NCI-H128 (cell line): ENCODE measurements around the gene METTL9.
"Not testable (repeated sequence)": the region's sequence is repeated elsewhere in the genome, so short reads cannot be mapped to it uniquely, and the experiment has no call there.

Experiments
- DNase-seq: peaks from one replicate; lab custom pipeline; 2025; ENCODE audit not compliant: unreplicated experiment; lab: John Stamatoyannopoulos, UW

Gene METTL9

DNA sequence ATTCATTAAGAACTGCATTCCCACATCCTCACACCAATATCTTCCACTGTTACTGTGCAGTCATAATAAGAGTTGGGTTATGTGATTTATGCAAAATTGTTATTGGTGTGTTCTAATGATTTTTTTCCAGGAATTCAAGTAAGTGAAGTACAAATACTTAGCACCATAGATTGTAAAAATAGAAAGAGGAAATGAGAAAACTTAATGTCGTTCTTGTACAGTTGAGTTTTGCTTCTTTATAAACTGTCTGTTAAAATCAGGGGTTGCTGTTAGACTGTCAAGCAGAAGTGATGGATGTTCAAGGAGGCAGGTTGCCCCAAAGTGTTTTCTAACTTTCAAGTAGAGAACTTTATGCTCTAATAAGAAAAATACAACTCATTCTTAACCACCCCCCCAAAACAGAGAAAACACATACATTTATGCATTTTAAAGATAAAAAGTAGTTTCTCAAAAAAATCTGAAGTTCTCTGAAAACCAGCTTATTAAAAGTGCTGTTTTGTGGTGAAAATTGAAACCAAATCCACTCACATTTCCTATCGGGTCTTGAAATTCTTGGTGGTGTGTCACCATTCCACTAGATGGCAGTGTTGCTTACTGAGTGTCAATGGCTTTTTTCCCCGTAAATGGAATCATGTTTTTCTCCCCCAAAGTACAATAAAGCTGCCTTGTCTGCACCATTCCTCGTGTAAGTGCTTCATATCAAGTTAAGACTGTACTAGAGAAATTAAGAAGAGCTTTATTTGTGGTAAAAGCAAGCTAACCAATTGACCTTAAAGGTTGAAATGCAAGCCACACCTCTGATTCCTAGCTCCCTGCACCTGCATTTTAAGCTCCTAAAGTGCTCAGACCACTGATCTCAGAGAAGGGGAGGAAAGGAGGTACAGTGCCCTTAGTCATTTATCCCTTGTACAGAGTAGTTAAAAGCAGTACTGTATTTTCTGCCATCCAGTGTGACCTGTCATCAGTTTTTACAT is 57.7 kb downstream of the METTL9 start:
- no peak for DNase-seq

DNA sequence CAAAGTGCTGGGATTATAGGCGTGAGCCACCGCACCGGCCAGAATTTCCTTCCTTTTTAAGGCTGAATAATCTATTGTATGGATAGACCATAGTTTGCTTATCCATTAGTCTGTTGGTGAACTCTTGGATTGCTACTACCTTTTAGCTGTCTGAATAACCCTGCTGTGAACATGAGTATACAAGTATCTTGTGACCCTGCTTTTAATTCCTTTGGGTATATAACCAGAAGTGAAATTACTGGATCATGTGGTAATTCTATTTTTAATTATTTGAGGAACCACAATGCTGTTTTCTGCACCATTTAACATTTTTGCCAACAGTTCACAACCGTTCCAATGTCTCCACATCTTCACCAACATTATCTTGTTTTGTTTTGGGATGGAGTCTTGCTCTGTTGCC is 59.7 kb downstream of the METTL9 start:
- DNase-seq: no peak

GRCh38 chr16:21663889-21664647 is 64.7 kb downstream of the METTL9 start, which contains the start of gene OTOA:
Gene OTOA (plus strand): TSS chr16:21663968. CDS start chr16:21678515, 14,547 bp downstream.
- DNase-seq: no peak

- no peak for DNase-seq
Observed at GRCh38 chr16:21664801-21665492, 65.6 kb downstream of the METTL9 start.

- DNase-seq: no peak
Observed at GRCh38 chr16:21666772-21667171, 67.4 kb downstream of the METTL9 start.

DNA sequence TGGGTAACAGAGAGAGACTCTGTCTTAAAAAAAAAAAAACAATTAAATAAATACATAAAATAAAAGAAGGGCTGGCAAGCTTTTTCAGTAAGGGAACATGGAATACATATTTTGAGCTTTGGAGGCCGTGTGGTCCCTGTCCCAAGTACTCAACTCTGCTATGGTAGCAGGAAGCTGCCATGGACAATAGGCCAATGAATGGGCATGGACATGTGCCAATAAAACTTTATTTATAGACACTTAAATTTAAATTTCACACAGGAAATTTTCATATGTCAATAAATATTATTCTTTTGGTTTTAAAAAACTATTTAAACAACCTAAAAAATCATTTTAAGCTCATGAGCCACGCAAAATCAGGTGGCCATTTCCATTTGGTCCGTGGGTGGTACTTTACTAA is 68.2 kb downstream of the METTL9 start:
- DNase-seq: no peak

- DNase-seq: no peak
Observed at GRCh38 chr16:21673469-21673868, 74.1 kb downstream of the METTL9 start.

DNA sequence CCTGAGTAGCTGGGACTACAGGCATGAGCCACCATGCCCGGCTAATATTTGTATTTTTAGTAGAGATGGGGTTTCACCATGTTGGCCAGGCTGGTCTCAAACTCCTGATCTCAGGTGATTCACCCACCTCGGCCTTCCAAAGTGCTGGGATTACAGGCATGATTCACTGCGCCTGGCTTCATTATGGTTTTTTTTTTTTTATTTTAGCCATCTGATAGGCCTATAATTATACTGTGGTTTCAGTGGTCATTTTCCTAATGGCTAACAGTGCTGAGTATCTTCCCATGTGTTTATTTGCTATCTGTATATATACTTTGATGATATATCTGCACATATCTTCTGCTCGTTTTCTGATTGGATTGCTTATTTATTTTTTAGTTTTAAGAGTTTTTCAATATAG is 75.1 kb downstream of the METTL9 start:
- DNase-seq: not testable (repeated sequence)

DNA sequence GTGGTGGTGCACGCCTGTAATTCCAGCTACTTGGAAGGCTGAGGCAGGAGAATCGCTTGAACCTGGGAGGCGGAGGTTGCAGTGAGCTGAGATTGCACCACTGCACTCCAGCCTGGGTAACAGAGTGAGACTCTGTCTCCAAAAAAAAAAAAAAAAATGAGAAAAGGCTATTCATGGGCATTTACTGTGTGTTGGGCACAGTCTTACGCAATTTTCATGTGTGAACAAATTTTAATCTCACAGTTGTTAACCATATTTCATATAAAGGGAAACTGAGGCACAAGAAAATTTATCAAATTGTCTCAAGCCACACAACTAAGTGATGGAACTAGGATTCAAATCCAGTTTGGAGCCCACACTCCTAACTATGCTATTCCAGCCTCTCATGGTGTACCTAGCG is 81.3 kb downstream of the METTL9 start:
- DNase-seq: not testable (repeated sequence)

DNA sequence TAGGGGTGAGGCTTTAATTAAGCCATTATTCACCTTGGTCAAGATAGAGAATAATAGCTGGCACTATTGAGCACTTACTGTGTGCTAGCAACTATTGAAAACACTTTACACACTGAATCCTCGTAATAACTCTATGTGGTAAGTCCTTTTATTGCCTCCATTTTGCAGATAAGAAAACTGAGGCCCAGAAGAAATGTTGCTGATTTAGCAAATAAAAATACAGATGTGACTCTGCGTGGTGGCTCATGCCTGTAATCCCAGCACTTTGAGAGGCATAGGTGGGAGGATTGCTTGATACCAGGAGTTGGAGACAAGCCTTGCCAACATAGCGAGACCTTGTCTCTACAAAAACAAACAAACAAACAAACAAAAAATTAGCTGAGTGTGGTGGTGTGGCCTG is 83.8 kb downstream of the METTL9 start:
- DNase-seq: no peak

DNA sequence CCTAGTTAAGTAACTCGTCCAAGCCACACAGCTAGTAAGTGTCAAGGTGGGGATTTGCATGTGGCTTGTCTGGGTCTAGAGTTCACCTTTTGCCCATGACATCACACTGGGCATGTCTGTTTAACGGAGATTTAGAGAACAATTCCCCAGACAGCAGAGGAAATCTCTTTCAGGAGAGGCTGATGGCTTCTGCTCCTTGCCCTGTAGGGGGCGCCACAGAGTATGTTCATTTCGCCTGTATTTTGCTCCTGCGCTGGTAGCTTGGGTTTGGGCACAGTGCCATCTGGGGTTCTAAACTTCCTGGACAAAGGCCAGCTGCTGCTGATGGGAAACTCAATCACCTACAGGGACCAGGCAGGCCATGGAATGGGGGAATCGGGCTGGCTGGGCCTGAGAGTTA is 84.8 kb downstream of the METTL9 start:
- DNase-seq: no peak

DNA sequence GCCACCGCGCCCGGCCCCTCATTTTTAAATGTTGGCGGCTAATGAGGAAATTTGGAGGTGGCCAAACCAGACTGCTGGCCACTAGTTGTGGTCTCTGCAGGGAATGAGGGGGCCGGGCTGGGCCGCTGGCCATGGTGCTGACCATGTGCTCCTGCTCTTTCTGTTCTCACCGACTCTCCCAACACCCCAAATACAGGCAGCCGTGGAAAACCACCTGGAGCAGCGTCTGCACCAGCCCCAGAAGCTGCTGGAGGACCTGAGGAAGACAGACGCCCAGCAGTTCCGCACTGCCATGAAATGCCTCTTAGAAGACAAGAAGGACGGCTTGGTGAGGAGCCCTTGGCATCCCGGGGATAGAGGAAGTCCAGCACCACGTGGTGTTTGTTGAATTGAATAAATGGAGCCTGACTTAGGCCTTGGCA is 85.7 kb downstream of the METTL9 start:
- DNase-seq: no peak

DNA sequence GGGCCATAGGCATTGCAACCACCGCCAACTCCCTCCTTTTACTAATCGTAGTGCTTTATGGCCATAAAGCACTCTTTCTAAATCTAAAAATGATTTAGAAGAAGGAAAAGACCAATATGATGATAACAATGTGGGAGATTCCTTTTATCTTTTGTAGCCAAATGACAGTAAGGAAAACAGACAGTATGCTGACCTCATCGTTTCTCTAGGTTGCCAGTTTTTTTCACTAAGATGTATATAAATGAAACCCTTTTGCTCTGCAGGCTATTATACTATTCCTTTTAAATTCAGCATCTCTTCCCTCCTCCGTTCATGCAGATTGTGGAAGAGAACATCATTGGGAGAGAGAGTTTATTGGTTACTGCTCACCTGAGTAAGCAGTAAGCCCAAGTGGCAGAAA is 89.7 kb downstream of the METTL9 start:
- DNase-seq: no peak

- not testable (repeated sequence) for DNase-seq
Observed at GRCh38 chr16:21690967-21691366, 91.6 kb downstream of the METTL9 start.

DNA sequence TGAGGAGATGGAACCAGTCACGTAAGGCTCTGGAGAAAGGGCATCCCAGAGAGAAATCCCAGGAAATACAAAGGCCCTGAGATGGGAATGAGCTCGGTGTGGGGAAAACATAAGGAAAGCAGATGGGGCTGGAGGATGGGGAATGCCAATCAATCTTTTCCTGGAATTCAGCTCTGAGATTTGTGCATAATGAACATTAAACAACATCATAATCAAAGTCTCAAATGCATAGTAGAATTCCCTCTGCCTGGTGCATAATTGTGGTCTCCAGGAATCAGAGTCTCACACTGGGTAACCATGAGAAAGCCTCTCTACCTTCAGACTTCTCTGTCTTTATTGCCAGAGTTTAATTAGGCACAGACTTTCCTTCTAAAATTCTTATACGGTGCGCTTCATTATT is 95.2 kb downstream of the METTL9 start:
- DNase-seq: no peak

- no peak for DNase-seq
Observed at GRCh38 chr16:21697032-21697431, 97.7 kb downstream of the METTL9 start.

DNA sequence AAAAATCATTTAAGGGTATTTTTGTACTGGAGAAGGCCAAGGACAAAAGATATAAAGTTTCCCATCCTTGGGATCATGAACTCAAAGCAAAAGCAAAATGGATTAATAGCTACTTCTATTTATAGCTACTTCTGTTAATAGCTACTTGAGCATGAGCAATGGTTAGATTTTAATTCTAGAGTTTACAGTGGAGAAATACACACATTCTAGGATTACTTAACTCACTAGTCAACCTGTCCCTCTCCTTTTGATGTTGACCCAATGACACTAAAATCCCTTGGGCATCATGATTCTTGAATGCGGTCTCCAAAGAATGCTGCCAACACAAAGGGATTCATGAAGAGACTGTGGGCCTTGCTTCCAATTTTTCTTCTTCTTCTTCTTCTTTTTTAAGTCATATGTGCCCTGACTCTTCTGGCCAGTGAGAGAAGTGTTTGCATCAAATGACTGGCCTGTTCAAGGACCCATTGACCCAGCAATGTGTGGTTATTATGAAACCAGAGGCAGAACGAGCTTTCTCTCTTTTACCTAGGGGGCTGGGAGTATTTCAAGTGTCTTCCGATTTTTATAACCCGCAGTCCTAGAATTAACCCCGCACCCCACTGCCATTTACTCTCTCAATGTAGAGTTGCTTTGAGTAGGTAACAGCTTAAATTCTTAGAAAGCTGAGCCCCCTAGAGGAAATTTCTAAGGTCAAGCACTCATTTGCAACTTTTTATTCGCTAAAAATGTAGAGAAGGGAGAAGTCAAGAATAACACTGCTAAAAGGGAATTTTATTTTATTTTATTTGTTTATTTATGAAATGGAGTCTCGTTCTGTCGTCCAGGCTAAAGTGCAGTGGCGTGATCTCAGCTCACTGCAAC is 99.0 kb downstream of the METTL9 start:
- no peak for DNase-seq

DNA sequence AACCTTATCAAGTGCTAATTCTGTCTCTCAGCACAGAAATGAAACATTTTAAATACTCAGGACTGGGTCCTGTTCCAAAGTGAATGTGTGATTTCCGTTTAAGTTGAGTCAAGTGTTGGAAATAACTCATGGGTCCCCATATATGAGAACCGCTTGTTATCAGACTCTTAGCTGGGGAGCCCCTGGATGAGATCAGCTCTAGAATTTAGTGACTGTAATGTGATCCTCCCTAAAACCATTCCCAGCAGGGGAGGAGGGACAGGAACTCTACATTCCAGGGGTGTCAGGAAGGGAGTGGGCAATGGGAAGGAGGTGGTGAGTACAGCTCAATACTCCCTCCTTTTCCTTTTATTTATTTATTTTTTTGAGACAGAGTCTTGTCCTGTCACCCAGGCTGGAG is 101.9 kb downstream of the METTL9 start:
- DNase-seq: no peak

DNA sequence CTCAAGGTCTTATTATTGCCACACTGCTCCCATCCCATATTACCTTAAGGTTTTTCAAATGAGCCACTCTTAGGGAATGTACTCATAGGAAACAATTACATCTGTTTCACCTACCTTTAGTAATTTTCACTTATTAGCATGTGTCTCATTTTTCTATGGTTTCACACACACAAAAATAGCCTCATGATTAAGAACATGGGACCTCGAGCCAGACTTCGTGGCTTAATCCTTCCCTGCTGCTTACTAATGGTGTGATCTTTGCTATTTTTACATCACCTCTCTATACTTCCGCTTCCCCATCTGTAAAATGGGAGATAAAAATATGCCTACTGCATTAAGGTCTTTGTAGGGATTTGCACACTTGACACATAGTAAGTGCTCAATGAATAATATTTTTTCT is 102.9 kb downstream of the METTL9 start:
- no peak for DNase-seq

- no peak for DNase-seq
Observed at GRCh38 chr16:21703156-21703555, 103.8 kb downstream of the METTL9 start.
